H9 (cell line): ENCODE results near the gene KIF14. TPM values are rescaled to one million over a fixed set of nuclear protein-coding genes. Genes with fewer than 3 reads are reported as not detected.

ENCODE experiments used
- DNase-seq: peaks from one replicate; pipeline ENCODE4 v3.0.0-alpha.2; 2017
- H2AFZ ChIP-seq: one replicate; pipeline ENCODE4 v1.6.1; 2013; ENCODE audit warnings: mild to moderate bottlenecking, low read length, control low read depth, moderate library complexity
- H2AK5ac ChIP-seq: 2 replicates; pipeline ENCODE4 v1.6.1; 2013; ENCODE audit warnings: low read length, control low read depth, mixed read lengths; ENCODE audit not compliant: insufficient read length
- H2BK120ac ChIP-seq: one replicate; pipeline ENCODE4 v1.6.1; 2013; ENCODE audit warnings: low read depth, mild to moderate bottlenecking, low read length, control low read depth, inconsistent platforms; ENCODE audit not compliant: poor library complexity, severe bottlenecking
- H2BK12ac ChIP-seq: 2 replicates; pipeline ENCODE4 v1.6.1; 2013; ENCODE audit warnings: low read length, control low read depth, mixed read lengths, low read depth; ENCODE audit not compliant: insufficient read length
- H2BK15ac ChIP-seq: 2 replicates; pipeline ENCODE4 v1.6.1; 2013; ENCODE audit warnings: low read depth, low read length, control low read depth
- H2BK20ac ChIP-seq: one replicate; pipeline ENCODE4 v1.6.1; 2013; ENCODE audit warnings: low read depth, mild to moderate bottlenecking, low read length, control low read depth, inconsistent platforms; ENCODE audit not compliant: poor library complexity, severe bottlenecking
- H2BK5ac ChIP-seq: 2 replicates; pipeline ENCODE4 v1.6.1; 2013; ENCODE audit warnings: low read length, control low read depth, mixed read lengths; ENCODE audit not compliant: insufficient read length
- H3K14ac ChIP-seq: 2 replicates; pipeline ENCODE4 v1.6.1; 2013; ENCODE audit warnings: low read length, control low read depth; ENCODE audit not compliant: insufficient read depth
- H3K18ac ChIP-seq: 2 replicates; pipeline ENCODE4 v1.6.1; 2013; ENCODE audit warnings: low read depth, mild to moderate bottlenecking, mixed read lengths, low read length, control low read depth; ENCODE audit not compliant: insufficient read length
- H3K23ac ChIP-seq: 2 replicates; pipeline ENCODE4 v1.6.1; 2013; ENCODE audit warnings: low read length, control low read depth, mixed read lengths, low read depth; ENCODE audit not compliant: insufficient read length
- H3K23me2 ChIP-seq: 2 replicates; pipeline ENCODE4 v1.6.1; 2013; ENCODE audit warnings: low read depth, mild to moderate bottlenecking, mixed read lengths, low read length, control low read depth; ENCODE audit not compliant: insufficient read length, poor library complexity, severe bottlenecking
- H3K27ac ChIP-seq: 2 replicates; pipeline ENCODE4 v1.5.1; 2013; ENCODE audit warnings: low read length, control low read depth, mixed read lengths, low read depth; ENCODE audit not compliant: insufficient read length
- H3K27me3 ChIP-seq: 2 replicates; pipeline ENCODE4 v1.6.1; 2013; ENCODE audit warnings: low read length, control low read depth, inconsistent platforms; ENCODE audit not compliant: insufficient read depth
- H3K4ac ChIP-seq: 2 replicates; pipeline ENCODE4 v1.6.1; 2013; ENCODE audit warnings: low read depth, mild to moderate bottlenecking, control low read depth, inconsistent platforms, low read length, moderate library complexity
- H3K4me1 ChIP-seq: 2 replicates; pipeline ENCODE4 v1.6.1; 2013; ENCODE audit warnings: low read length, control low read depth, inconsistent platforms; ENCODE audit not compliant: insufficient read depth
- H3K4me2 ChIP-seq: 2 replicates; pipeline ENCODE4 v1.6.1; 2013; ENCODE audit warnings: low read length, control low read depth, mixed read lengths; ENCODE audit not compliant: insufficient read length, insufficient read depth
- H3K56ac ChIP-seq: 2 replicates; pipeline ENCODE4 v1.6.1; 2013; ENCODE audit warnings: low read depth, mild to moderate bottlenecking, mixed read lengths, low read length, control low read depth; ENCODE audit not compliant: insufficient read length
- H3K79me1 ChIP-seq: 2 replicates; pipeline ENCODE4 v1.6.1; 2013; ENCODE audit warnings: low read depth, mild to moderate bottlenecking, moderate library complexity, low read length, control low read depth, inconsistent platforms; ENCODE audit not compliant: insufficient read depth, poor library complexity, severe bottlenecking
- H3K79me2 ChIP-seq: 2 replicates; pipeline ENCODE4 v1.6.1; 2013; ENCODE audit warnings: low read length, control low read depth, inconsistent platforms; ENCODE audit not compliant: insufficient read depth
- H3K9ac ChIP-seq: 2 replicates; pipeline ENCODE4 v1.6.1; 2013; ENCODE audit warnings: low read length, control low read depth, mixed read lengths; ENCODE audit not compliant: insufficient read length; ENCODE audit errors: extremely low read depth
- H3K9me3 ChIP-seq: one replicate; pipeline ENCODE4 v1.6.1; 2013; ENCODE audit warnings: low read depth, low read length, inconsistent platforms; ENCODE audit not compliant: control insufficient read depth
- H3T11ph ChIP-seq: one replicate; pipeline ENCODE4 v1.6.1; 2013; ENCODE audit warnings: mild to moderate bottlenecking, low read length, control low read depth, inconsistent platforms
- H4K20me1 ChIP-seq: one replicate; pipeline ENCODE4 v1.6.1; 2013; ENCODE audit not compliant: control insufficient read depth, insufficient read length, insufficient read depth
- H4K5ac ChIP-seq: 2 replicates; pipeline ENCODE4 v1.6.1; 2013; ENCODE audit warnings: low read depth, mild to moderate bottlenecking, mixed read lengths, low read length, control low read depth; ENCODE audit not compliant: insufficient read length
- H4K8ac ChIP-seq: replicated peaks from 2 replicates; pipeline ENCODE4 v1.6.1; 2013; ENCODE audit warnings: low read length, control low read depth, mixed read lengths, low read depth; ENCODE audit not compliant: insufficient read length
- H4K91ac ChIP-seq: 2 replicates; pipeline ENCODE4 v1.6.1; 2013; ENCODE audit warnings: low read depth, mild to moderate bottlenecking, moderate library complexity, mixed read lengths, low read length, control low read depth; ENCODE audit not compliant: insufficient read length
- H3K27ac Mint-ChIP-seq, 3 experiments: 2 replicates in 2 of 3; 3 replicates in 1 of 3; pipeline ENCODE4 v1.8.0; 2020 to 2021; ENCODE audit warnings: mixed read lengths in 3 of 3, mild to moderate bottlenecking in 1 of 3, moderate library complexity in 1 of 3
- H3K27me3 Mint-ChIP-seq: 2 replicates; pipeline ENCODE4 v1.8.0; 2021; ENCODE audit warnings: low read depth, mild to moderate bottlenecking, moderate library complexity, mixed read lengths
- H3K36me3 Mint-ChIP-seq, 3 experiments: 2 replicates in 2 of 3; 3 replicates in 1 of 3; pipeline ENCODE4 v1.8.0; 2020 to 2021; ENCODE audit warnings: low read depth in 3 of 3, mixed read lengths in 3 of 3; ENCODE audit not compliant: insufficient read depth in 1 of 3
- H3K4me1 Mint-ChIP-seq, 2 experiments: 2 replicates each; pipeline ENCODE4 v1.8.0; 2020; ENCODE audit warnings: mixed read lengths in 2 of 2
- H3K4me3 Mint-ChIP-seq, 2 experiments: 2 replicates in 1 of 2; 3 replicates in 1 of 2; pipeline ENCODE4 v1.8.0; 2020 to 2021; ENCODE audit warnings: mild to moderate bottlenecking in 2 of 2, mixed read lengths in 2 of 2, moderate library complexity in 1 of 2
- H3K9me3 Mint-ChIP-seq, 2 experiments: 2 replicates in 1 of 2; 3 replicates in 1 of 2; pipeline ENCODE4 v1.8.0; 2020; ENCODE audit warnings: mild to moderate bottlenecking in 2 of 2, mixed read lengths in 2 of 2, moderate library complexity in 1 of 2
- WGBS: extraction: QIAGEN DNeasy Blood & Tissue Kit; methylation state at CpG from one replicate; pipeline ENCODE4 v1.1.7; 2013; ENCODE audit warnings: missing lambda C conversion rate, low lambda C conversion rate, mixed read lengths; ENCODE audit not compliant: insufficient read length; ENCODE audit errors: extremely low coverage; 5-methylcytosine and 5-hydroxymethylcytosine counted together
- total RNA-seq: library from RNA; stranded (reverse); gene quantifications from 2 replicates; pipeline ENCODE4 v1.2.1, GENCODE V29; 2021
- TF ChIP-seq, protein P1 (sequence below): fragments of 200-600 bp; sonication (generic); conservative IDR thresholded peaks from 3 replicates; pipeline ENCODE4 v1.8.0; 2021; ENCODE audit warnings: antibody characterized with exemption, mild to moderate bottlenecking

The KIF14 gene
- total RNA-seq, 1 experiment from 2014 or later = 18.2 TPM

DNA sequence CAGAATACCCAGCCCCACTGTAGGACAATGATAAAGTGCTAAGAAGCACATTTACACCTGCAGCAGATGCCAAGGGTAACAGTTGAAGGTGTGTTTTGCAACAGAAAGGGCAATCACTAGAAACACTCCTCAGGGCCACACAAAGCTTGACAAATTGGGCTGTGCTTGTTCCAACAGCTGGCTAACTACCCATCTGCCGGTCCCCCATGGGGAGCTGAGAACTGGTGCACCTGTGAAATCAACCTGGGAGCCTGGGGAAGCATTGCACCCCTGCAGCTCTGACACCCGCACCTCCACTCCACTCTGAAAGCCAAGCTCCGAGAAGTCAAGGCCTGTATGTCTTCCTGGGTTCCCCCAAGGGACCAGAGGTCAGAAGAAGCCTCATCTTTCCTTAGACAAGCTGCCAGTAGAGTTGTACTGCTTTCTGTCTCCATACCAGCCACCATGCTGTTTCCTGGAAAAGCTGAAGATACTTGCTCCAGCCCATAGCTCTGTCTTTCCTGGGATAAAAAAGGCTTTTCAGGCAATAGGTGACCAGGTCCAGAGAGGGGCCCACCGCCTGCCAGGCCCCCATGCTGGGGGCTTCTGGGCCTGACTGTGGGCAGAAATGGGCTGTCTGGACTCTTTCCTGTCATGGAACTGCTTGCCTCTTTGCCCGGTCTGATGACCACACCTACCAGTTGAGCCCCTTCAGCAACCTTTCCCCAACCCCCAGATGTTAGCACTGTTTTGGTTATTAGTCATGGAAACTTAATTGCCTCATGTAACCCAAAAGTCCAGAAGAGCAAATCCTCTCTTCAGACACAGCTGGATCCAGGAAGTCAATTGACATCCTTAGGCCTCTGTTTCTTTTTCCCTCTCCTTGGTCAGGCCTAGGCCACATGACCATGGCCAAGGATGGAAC lies 93.6 kb downstream of the KIF14 start:
- no peak overlapping the region for H2BK120ac ChIP-seq
- TF ChIP-seq, protein P1, sequence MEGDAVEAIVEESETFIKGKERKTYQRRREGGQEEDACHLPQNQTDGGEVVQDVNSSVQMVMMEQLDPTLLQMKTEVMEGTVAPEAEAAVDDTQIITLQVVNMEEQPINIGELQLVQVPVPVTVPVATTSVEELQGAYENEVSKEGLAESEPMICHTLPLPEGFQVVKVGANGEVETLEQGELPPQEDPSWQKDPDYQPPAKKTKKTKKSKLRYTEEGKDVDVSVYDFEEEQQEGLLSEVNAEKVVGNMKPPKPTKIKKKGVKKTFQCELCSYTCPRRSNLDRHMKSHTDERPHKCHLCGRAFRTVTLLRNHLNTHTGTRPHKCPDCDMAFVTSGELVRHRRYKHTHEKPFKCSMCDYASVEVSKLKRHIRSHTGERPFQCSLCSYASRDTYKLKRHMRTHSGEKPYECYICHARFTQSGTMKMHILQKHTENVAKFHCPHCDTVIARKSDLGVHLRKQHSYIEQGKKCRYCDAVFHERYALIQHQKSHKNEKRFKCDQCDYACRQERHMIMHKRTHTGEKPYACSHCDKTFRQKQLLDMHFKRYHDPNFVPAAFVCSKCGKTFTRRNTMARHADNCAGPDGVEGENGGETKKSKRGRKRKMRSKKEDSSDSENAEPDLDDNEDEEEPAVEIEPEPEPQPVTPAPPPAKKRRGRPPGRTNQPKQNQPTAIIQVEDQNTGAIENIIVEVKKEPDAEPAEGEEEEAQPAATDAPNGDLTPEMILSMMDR = no peak
- H3K4me2 ChIP-seq = no peak overlapping the region
- Mint-ChIP-seq H3K4me3 (no peak overlapping the region), H3K9me3 (no peaks in the 10 kb centered on the region), H3K27me3 (no peaks in the 10 kb centered on the region), H3K36me3 (no peaks in the 10 kb centered on the region), H3K4me1 (peaks cover 13 to 32% of the 10 kb centered on the region in 2 experiments), H3K27ac (no peak overlapping the region; a peak in 1 of 7 replicates)
- no peak overlapping the region for H4K5ac ChIP-seq
- no peak overlapping the region for H4K8ac ChIP-seq
- no peak overlapping the region for H2BK20ac ChIP-seq
- no peak overlapping the region for H3K56ac ChIP-seq
- H2BK12ac ChIP-seq = no peak overlapping the region
- H3K23ac ChIP-seq = no peak overlapping the region
- H2AK5ac ChIP-seq = no peak overlapping the region
- H4K20me1 ChIP-seq = no peaks in the 10 kb centered on the region
- H2BK5ac ChIP-seq = no peak overlapping the region
- H3K27ac ChIP-seq = no peak overlapping the region
- no peaks in the 10 kb centered on the region for H3K79me2 ChIP-seq
- no peaks in the 10 kb centered on the region for H3K9me3 ChIP-seq
- no CpG with 5 or more reads among the region's 5 CpGs for WGBS
- H2BK15ac ChIP-seq = no peak overlapping the region
- peaks cover 2% of the 10 kb centered on the region for H3K23me2 ChIP-seq
- no peak overlapping the region for H4K91ac ChIP-seq
- H3K9ac ChIP-seq = no peak overlapping the region
- H3K14ac ChIP-seq = no peak overlapping the region
- no peak overlapping the region for H2AFZ ChIP-seq
- no peaks in the 10 kb centered on the region for H3K27me3 ChIP-seq
- no peak overlapping the region for H3K4ac ChIP-seq
- no peak overlapping the region for H3T11ph ChIP-seq
- no peaks in the 10 kb centered on the region for H3K79me1 ChIP-seq
- H3K4me1 ChIP-seq = no peaks in the 10 kb centered on the region; the same call in 1 of the 2 replicates
- no peak for DNase-seq
- no peak overlapping the region for H3K18ac ChIP-seq
